Measurements from ENCODE around the gene KIF18B.

KIF18B gene

GRCh38 chr17:44917456-44917855, 30.1 kb downstream of the KIF18B start:
- no peak for DNase-seq

DNA sequence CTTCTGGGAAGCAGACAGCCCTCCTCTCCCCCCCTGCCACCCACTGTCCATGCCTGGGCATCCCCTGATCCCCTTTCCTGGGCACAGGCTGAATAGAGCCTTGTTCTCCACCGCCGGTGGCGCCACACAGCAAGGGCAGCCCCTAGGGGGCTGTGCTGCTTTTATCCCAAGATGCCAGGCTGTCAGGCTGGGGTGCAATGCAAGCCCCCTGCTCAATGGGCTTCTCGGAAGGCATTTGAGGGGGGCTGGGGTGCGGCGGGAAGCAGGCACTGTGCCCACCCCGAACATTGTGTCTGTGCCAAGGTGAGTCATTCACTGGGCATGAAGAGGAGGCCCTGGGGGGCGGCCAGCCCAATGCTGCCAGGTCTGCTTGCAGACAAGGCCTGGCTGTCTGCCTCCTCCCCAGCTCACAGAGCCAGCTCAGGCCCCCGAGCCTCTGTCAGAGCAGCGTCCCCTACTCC, 30.8 kb downstream of the KIF18B start:
- no peak for DNase-seq

DNA sequence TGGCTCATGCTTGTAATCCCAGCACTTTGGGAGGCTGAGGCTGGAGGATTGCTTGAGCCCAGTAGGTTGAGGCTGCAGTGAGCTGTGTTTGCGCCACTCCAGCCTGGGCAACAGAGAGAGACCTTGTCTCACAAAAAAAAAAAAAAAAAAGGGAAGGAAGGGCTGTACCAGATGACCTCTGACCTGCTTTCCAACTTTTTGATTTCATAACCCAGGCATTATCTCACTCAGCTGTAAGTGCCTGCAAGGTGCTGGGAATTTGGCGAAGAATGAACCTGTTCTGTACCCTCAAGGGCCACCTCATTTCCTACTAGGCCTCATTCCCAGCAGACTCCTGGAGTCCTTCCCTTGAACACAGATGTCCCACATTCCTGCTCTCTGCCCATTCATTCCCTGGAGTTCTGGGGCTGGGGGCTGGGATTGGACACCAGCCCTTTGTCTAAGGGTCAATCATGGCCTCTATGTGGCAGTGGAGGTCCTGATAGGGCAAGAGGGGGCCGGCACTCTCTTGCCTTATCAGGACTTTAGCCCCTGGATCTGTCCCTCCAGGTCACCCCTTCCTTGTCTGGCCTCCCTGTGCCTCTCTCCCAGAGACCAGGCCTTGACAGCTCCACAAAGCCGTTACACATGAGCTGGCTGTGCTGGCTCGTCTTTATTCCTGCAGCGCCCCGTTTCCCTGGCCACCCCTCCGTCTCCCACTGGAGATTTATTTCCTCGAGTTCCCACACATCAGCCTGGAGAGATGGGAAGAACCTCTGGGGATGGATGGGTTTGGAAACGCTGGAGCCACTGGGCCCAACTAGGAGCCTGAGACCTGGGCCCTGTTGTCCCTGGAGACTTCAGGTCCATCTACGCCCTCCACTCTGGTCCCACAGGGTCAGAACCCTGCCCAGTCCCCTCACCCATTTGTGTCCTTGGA, 31.5 kb downstream of the KIF18B start:
- no peak for DNase-seq

DNA sequence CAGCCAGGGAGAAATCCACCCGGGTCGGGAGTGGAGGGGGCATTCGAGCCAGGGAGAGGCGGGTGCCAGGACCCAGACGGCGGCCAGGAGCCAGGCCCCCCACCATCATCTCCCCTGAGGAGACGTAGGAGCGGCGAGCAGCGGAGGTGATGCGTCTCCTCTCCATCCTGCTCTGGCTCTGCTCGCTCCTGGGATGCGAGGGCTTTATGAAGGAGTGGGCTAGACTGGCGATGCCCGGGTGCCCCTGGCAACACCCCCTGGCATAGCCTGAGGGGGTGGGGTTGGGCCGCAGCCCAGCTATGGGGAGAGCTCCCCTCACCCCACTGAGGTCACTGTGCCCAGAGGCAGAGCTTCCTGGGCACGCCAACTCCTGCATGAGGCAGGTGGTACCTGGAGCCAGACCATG, 32.2 kb downstream of the KIF18B start, which contains the start of gene GFAP:
GFAP (minus strand) TSS at position 180 of the 406 bp plus-strand sequence; CDS start at position 166, 14 bp downstream.
- DNase-seq, result no peak

DNA sequence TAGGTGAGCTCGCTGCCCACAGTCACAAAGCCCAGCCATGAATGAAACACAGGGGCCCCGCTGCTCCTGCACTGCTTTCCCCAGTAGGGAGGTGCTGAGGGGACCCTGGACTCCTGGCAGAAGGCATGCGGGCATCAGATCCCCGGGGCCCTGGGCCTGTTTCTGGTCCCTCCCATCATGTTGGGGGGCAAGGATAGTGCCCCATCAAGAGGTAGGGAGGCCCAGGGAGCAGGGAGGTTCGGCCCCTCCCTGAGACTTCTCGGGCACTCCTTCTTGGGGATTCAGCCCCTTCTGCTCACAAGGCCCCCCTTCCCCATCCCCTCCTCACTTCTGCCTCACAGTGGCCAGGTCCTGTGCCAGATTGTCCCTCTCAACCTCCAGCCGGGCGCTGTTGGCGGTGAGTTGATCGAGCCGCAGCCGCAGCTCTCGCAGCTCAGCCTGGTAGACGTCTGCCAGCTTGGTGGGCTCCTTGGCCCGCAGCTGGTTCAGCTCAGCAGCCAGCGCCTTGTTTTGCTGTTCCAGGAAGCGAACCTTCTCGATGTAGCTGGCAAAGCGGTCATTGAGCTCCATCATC, 32.8 kb downstream of the KIF18B start:
- DNase-seq, result no peak

DNA sequence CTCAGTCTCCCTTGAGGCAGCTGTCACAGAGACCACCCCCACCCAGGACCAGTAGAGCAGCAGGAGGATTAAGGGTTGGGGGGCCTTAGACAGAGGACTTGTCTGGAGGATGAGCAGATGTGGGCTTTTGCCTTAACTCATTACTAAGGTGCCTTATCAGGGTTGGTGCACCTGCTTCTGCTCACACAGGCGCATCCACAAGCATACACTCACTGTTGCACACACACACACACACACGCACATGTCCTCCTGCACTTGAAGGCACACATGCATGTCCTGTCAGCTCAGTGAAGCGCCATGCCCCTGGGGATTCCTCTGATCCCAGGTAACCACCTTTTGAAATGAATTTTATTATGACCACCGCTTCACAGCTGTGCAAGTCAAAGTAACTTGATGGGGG, 33.4 kb downstream of the KIF18B start:
- no peak for DNase-seq

GRCh38 chr17:44913676-44914075, 33.9 kb downstream of the KIF18B start:
- no peak for DNase-seq

DNA sequence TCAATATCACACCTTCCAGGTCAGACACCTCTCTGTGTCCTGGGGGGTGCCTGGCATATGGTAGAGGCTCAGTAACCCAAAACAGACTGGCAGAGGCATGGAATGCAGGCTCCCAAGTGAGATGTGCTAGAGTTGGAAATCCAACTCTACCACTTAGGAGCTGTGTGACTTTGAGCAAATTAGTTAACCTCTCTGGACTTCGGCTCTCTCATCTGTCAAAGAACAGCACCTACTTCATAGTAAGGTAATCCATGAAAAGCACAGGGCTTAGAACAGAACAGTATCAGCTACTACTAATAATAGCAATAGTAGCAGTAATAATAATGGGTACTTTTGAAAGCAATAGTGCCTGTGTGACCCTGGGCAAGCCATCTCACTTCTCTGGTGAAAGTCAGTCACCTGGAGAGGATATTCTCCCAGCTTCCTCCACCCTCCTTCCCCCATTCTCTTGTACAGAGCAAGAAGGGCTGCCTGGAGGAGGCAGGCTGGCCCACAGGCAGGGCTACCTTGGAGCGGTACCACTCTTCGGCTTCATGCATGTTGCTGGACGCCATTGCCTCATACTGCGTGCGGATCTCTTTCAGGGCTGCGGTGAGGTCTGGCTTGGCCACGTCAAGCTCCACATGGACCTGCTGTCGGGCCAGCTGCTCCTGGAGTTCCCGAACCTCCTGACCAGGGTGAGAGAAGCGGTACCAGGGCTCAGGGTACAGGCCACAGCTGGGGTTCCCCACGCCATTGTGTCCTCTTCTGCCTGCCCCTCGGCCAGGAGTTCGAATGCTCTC, 34.6 kb downstream of the KIF18B start:
- no peak for DNase-seq

GRCh38 chr17:44911133-44912001, 36.2 kb downstream of the KIF18B start:
- DNase-seq, result peak; percentile 39 to 46

DNA sequence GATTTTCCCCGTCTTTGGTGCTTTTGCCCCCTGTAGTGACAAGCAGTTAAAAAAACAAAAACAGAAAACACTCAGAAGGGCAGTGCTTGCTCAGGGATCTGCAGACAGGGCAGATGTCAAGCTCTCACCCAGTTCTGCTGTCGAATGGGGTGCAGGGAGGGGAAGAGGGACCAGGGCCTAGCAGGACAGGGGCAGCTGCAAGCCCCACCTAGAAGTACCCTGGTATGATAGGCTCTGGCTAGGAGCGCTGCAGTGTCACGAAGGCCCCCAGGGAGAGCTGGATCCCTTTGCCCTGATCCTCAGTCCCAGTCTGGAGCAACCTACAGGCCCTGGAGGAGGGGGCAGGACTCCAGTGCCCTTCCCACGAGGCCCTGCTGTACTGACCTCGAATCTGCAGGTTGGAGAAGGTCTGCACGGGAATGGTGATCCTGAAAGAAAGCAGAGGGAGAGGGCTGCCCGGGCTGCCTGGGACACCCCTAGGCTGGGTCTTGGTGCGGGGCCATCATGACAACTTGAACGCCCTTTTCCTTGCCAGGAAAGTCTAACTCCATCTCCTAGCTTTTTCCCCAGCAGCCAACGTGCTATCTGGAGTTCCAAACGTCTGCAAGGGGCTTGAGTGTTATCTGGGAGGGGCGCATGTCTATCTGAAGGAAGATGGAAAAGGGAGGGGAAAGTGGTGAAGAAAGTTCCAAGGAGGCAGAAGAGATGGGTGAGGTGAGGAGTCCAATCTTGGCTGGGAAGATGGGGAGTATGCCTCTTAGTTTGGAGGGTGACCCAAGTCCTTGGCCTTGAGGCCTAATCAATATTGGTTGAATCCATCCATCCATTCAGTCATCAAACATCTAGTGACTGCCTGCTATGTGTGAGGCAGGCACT, 37.1 kb downstream of the KIF18B start:
- no peak for DNase-seq

DNA sequence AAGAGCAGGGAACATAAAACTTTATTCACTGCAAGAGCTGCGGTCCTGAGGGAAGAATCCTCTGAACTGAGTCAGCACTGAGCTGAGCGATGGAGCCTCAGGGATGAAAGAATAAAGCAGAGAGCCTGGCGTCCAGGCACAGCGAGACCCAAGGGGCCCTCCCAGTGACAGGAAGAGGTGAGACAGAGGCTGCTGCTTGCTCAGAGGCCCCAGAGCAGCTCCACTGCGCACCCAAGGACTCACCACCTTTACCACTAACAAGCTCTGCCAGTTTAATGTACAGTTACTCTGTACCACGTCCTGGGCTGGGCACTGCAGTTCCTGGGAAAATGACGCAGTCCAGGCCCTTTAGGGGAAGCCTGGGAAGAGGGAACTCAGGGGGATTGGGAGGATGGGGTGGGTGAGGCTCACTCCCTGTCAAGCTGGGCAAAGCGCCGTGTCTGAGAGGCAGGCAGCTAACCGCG, 37.9 kb downstream of the KIF18B start:
- DNase-seq, result no peak

- DNase-seq, result no peak
Observed at GRCh38 chr17:44908761-44909326, 38.7 kb downstream of the KIF18B start.

DNA sequence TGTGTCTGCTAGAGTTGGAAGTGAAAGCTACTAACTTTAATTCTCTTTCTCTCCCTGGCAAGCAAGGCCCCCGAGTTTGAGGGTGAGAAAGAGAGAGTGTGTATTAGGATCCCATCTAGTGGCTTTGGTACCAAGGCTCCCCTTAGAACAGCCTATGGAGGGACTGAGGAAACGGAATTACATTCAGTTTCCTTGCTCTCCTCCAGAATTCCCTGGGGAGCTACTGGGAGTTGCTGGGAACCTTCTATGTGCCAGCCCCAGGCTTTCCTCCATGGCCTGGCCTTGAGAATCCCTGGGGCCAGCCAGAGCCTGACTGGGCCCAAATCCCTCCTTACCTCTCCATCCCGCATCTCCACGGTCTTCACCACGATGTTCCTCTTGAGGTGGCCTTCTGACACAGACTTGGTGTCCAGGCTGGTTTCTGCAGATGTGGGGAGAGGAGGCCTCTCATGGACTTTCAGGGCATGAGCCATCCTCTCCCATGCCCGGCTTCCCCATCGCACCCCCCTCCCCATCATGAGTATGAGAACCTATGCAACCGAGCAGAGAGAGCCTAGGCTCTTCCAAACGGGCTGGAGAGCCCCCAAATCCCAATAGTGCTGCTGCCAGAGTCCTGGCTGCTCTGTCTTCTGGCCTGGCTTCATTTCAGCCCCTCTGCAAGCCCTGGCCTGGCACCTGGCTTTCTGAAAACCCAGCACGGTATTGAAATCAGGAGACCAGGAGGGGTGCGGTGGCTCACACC, 39.7 kb downstream of the KIF18B start:
- no peak for DNase-seq

DNA sequence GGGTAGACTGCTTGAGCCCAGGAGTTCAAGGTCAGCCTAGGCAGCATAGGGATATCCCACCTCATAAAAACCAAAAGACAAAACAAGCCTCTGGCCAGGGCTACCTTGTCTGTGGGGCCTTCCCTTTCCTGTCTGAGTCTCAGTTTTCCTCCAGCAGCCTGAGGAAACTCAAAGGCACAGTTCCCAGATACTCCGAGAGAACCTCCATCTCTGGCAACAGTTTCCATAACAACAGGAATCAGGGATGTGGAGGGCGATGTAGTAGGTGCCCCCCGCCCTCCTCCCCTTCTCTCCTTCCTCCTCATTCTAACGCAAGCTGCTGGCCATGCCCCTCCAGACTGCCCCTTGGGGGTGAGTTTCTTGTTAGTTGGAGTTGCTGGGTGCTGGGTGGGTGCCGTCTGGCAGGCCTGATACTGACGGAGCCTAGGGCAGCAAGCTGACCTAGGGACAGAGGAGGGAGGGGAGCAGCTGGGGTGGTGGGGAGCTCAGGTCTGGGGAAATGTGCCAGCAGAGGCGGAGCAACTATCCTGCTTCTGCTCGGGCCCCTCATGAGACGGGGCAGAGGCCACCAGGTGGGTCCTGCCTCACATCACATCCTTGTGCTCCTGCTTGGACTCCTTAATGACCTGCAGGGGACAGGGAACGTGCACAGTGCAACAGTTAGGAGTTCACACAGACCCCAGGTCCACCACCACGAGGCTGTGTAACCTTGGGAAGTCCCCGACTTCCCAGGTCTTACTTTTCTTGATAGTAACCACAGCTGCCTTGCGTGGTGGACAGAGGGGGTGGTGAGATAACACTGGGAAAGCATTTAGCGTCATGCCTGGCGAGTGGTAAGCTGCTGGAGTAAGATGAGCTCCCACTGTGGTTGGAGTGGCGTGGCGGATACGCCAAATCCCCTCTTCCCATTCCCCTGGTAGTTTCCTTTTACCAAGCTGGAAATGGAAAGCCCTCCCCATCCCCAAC, 40.5 kb downstream of the KIF18B start:
- DNase-seq, result no peak

GRCh38 chr17:44906010-44906646, 41.4 kb downstream of the KIF18B start:
- no peak for DNase-seq

- DNase-seq, result no peak
Observed at GRCh38 chr17:44905006-44906000, 42.3 kb downstream of the KIF18B start.
